GM12892 (cell line): ENCODE measurements around the gene EXOC3L1.

ENCODE experiments used
- POLR2A ChIP-seq: IDR thresholded peaks from 2 replicates; pipeline ENCODE4 v1.6.1; 2011; ENCODE audit warnings: low read depth, low read length, control low read depth
- POLR2AphosphoS5 ChIP-seq: IDR thresholded peaks from 2 replicates; pipeline ENCODE4 v1.6.1; 2011; ENCODE audit warnings: low read depth, low read length, control low read depth

DNA sequence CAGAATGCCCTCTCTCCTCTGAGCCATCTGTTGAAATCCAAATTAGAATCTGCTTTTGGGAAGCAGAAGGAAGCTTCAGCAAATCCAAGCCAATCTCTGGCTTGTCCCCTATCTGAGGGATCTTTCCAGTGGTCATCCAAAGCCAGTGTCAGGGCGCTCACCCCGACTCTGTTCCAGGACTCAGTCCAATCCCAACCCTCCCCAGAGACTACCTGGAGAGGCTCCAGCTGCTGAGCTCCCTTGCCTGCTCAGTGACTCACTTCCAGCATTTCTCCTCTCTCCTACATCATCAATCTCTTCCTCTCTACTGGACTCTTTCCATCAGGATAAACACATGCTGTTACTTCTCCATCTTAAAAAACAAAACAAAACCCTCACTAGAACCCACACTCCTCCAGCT is 8.6 kb downstream of the EXOC3L1 start:
- TF ChIP-seq POLR2A = no peak
- no peak for TF ChIP-seq POLR2AphosphoS5
